GM13976 (cell line): ENCODE results near the gene IKZF1.
A peak's percentile ranks its signal among the peaks of the same experiment; 100 is the strongest.

Experiments
- DNase-seq: peaks from one replicate; pipeline ENCODE4 v3.0.0; 2012; ENCODE audit warnings: low spot score
- CTCF ChIP-seq: IDR thresholded peaks from 2 replicates; pipeline ENCODE4 v1.5.1; 2012; ENCODE audit warnings: borderline replicate concordance, mild to moderate bottlenecking; ENCODE audit not compliant: insufficient read depth; ENCODE audit errors: extremely low read depth, missing control alignments, control extremely low read depth
- in situ Hi-C: fragments of 300-500 bp; cut with MboI; formaldehyde crosslinking; loops from one replicate; pipeline ENCODE4 v1.12.0; 2022; ENCODE audit warnings: low sequenced_read_pairs, mixed read lengths, inconsistent platforms; ENCODE audit not compliant: unreplicated experiment

The IKZF1 gene

GRCh38 chr7:50300336-50300735, 4.2 kb upstream of the IKZF1 start:
- no peak for DNase-seq
- in situ Hi-C loops, result no loop called here
- TF ChIP-seq CTCF, result no peak

GRCh38 chr7:50302486-50303334, 1.8 kb upstream of the IKZF1 start:
- in situ Hi-C loops, result no loop called here
- DNase-seq, result no peak
- TF ChIP-seq CTCF, result no peak

GRCh38 chr7:50303335-50304128, 984 bp upstream of the IKZF1 start:
- no peak for DNase-seq
- in situ Hi-C loops, result no loop called here

GRCh38 chr7:50304911-50305582, 531 bp downstream of the IKZF1 start:
- DNase-seq, result peak; percentile 53
- TF ChIP-seq CTCF, result no peak
- in situ Hi-C loops, result no loop called here

More at GRCh38 chr7:50303335-50304128, 984 bp upstream of the IKZF1 start:
- TF ChIP-seq CTCF, result no peak

- in situ Hi-C loops, result no loop called here
- no peak for DNase-seq
- TF ChIP-seq CTCF, result no peak
These were observed 1.3 kb downstream of the IKZF1 start for GRCh38 chr7:50305583-50306493.
